ENCODE measurements around the gene ZNF841.
"Not testable (repeated sequence)": the region's sequence is repeated elsewhere in the genome, so short reads cannot be mapped to it uniquely, and the experiment has no call there.

The ZNF841 gene

DNA sequence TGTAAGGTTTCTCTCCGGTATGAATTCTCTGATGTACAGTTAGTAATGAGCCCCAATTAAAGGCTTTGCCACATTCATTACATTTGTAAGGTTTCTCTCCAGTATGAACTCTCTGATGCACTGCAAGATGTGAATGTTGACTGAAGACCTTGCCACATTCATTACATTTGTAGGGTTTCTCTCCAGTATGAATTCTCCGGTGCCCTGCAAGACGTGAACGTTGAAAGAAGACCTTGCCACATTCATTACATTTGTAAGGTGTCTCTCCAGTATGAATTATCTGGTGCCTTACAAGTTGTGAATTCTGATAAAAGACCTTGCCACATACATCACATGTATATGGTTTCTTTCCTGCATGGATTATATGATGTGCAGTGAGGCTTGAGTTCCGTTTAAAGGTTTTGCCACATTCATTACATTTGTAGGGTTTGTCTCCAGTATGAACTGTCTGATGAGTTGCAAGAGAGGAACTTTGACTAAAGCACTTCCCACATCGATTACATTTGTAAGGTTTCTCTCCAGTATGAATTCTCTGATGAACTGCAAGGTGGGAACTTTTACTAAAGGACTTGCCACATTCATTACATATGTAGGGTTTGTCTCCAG lies 29.2 kb downstream of the ZNF841 start:
- DNase-seq, result no peak

DNA sequence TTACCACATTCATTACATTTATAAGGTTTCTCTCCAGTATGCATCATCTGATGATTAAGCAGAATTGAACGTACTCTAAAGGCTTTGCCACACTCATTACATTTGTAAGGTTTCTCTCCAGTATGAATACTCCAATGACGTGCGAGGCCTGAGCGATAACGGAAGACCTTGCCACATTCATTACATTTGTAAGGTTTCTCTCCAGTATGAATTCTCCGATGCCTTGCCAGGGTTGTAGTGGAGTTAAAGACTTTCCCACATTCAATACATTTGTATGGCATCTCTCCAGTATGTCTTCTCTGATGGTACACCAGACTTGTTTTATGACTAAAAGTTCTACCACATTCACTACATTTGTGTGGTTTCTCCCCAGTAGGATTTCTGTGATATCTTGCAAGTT lies 30.2 kb downstream of the ZNF841 start:
- no peak for DNase-seq

DNA sequence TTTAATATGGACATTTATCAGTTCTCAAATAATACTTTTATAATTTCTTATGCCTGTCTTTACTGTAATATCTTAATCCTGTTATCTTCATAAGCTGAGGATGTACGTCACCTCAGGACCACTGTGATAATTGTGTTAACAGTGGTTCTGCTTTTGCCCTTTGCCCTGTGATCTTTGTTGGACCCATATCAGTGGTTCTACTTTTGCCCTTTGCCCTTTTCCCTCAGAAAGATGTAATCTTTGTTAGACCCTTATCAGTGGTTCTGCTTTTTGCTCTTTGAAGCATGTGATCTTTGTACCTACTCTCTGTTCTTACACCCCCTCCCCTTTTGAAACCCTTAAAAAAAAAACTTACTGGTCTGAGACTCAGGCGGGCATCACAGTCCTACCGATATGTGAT lies 39.1 kb downstream of the ZNF841 start:
- DNase-seq, result not testable (repeated sequence)

DNA sequence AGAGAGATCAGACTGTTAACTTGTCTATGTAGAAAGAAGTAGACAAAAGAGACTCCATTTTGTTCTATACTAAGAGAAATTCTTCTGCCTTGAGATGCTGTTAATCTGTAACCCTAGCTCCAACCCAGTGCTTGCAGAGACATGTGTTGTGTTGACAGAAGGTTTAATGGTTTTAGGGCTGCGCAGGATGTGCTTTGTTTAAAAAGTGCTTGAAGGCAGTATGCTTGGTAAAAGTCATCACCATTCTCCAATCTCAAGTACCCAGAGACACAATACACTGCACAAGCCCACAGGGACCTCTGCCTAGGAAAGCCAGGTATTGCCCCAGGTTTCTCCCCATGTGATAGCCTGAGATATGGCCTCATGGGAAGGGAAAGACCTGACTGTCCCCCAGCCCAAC lies 43.8 kb downstream of the ZNF841 start:
- not testable (repeated sequence) for DNase-seq

DNA sequence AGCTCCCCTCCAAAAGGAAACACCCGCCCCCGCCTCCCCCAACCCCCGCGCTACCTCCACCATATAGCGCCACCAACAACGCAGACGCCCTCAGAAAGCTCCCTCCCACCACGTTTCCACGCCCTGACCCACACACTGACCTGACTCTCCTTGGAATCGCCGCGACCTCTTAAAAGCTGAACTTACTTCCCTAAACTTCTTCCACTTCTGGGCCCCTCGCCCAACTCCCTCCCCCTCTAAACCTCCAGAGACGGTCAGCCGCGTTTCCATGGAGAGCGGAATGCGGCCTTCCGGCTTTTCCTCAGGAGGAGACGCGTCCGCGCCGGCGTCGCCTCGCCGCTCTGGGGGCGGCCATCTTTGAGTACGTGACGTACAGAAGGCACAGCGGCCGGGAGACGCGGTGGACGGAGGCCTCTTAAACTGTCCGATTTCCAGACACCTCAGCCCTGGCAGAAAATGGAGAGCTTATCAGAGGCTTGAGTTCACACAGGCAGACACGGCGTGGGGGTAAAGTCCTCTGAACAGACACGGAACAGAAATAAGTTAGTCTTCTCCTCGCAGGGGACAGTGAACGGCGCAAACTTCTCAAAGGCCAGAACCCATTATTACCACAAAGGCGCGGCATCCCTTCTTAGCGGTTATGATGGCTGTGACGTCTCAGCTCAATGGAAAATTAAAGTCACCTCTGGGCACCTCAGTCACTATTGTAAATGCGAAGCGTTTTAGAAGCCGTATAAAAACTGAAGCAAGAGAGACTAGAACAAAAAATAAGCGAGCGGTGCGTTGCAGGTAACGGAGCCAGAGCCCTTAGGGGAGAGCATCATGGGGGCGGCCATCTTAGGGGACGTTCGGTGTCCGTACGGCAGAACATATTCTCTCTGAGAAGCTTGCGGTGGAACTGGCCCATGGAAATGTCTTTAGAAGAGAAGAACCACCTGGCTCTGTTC lies 46.7 kb downstream of the ZNF841 start, which contains the start of gene ZNF432:
Gene ZNF432 (minus strand): TSS at position 284 of the 947 bp plus-strand sequence. CDS start 1,970 bp downstream, outside the sequence.
- DNase-seq, result peak; percentile 93 to 96

DNA sequence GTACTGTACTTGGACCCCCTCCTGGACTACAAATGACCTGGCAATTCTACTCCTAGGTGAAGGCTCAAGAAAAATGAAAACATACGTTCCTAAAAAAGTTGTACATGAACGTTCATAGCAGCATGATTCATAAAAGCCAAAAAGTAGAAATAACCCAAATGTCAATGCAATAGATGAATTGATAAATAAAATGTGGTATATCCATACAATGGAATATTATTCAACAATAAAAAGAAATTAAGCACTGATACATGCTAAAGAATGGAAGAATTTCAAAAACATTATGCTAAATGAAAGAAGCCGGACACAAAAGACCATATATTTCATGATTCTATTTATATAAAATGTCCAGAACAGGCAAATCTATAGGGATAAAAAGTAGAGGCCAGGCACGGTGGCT lies 56.4 kb downstream of the ZNF841 start:
- no peak for DNase-seq

DNA sequence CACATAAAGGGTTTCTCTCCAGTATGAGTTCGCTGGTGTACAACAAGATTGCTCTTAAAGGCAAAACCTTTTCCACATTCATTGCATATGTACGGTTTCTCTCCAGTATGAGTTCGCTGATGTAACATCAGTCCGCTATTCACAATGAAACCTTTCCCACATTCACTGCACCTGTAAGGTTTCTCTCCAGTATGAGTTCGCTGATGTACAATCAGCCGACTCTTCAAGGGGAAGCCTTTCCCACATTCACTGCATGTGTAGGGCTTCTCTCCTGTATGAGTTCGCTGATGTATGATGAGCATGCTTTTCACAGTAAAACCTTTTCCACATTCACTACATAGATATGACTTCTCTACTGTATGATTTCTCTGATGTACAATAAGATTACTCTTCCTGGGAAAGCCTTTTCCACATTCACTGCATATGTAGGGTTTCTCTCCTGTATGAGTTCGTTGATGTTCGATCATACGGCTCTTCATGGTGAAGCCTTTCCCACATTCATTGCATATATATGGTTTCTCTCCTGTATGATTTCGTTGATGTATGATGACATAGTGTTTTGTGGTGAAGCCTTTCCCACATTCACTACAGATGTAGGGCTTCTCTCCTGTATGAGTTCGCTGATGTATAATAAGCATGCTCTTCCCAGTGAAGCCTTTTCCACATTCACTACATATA lies 61.4 kb downstream of the ZNF841 start:
- no peak for DNase-seq

DNA sequence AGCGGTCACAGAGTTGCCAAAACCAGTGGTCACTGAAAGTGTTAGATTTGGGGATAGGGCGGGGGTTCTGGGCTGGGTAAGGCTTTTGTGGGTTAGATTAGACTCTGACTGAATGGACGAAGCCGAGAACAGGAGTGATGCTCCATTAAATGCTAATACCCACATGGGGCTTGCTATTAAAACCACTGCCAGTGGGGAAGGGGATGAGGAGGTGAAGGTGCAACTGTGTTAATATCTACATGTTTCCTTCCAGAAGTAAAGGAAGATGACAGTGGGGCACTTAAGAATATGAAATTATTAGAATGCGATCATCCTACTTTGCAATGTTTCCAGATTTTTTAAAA lies 66.8 kb downstream of the ZNF841 start:
- peak in 1 of 2 donors; percentile 5 for DNase-seq

DNA sequence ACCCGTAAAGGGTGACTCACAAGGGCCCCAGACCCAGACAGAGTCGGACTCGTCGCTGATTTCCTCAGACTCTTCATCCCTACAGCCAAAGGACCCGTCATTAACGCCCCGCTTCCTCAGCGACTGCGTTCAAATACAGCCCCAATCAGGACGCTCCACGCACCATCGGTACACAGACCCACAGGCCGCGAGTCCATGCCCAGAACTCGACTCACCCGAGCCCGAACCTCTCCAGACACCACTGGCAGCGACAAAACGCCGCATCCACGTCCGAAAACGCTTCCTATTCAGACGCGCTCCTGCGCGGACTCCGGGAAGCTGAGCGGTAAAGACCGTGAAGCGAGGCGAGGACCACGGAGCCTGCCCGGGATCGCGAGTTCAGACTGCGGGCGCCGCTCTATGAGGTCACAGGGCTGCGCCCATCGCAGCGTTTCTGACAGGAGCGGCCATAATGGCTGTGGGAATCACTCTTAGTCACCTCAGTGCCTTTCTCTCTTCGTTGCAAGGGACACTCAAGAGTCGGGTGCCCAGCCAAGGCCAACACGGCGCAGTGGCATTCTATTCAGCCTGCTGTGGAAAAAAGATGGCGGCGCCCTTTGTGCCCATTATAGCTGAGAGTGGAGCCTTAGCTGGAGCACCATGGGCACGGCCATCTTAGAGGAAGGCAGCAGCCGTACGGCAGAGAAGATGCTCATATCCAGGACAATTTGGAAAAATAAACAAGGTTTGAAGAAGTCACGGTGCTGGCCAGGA lies 67.4 kb downstream of the ZNF841 start, which contains the start of gene ZNF614:
Gene ZNF614 (minus strand): TSS at position 353 of the 753 bp plus-strand sequence. CDS start 2,634 bp downstream, outside the sequence.
- DNase-seq, result peak; percentile 80 to 92

DNA sequence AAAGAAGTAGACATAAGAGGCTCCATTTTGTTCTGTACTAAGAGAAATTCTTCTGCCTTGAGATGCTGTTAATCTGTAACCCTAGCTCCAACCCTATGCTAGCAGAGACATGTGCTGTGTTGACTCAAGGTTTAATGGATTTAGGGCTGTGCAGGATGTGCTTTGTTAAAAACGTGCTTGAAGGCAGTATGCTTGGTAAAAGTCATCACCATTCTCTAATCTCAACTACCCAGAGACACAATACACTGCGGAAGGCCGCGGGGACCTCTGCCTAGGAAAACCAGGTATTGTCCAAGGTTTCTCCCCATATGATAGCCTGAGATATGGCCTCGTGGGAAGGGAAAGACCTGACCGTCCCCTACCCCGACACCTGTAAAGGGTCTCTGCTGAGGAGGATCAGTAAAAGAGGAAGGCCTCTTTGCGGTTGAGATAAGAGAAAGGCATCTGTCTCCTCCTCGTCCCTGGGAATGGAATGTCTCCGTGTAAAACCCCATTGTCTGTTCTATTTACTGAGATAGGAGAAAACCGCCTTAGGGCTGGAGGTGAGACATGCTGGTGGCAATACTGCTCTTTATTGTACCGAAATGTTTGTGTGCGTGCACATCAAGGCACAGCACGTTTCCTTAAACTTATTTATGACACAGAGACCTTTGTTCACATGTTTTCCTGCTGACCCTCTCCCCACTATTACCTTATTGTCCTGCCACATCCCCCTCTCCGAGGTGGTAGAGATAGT lies 69.1 kb downstream of the ZNF841 start:
- not testable (repeated sequence) for DNase-seq

DNA sequence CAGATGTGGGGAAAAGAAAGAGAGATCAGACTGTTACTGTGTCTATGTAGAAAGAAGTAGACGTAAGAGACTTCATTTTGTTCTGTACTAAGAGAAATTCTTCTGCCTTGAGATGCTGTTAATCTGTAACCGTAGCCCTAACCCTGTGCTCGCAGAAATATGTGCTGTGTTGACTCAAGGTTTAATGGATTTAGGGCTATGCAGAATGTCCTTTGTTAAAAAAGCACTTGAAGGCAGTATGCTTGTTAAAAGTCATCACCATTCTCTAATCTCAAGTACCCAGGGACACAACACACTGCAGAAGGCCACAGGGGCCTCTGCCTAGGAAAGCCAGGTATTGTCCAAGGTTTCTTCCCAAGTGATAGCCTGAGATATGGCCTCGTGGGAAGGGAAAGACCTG lies 71.1 kb downstream of the ZNF841 start:
- not testable (repeated sequence) for DNase-seq

DNA sequence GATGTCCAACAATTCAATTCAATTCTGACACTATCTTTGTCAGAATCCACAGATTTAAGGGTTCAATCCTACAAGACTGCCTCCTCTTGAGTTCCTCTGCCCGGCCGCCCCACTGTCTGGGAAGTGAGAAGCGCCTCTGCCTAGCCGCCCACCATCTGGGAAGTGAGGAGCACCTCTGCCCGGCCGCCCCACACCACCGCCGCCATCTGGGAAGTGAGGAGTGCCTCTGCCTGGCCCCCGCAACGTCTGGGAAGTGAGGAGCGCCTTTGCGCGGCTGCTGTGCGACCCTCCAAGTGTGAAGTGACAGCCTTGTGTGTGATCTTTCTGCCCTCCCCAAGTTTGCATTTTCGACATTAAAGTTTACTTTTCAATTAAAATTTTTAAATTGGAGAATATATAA lies 73.4 kb downstream of the ZNF841 start:
- no peak for DNase-seq

DNA sequence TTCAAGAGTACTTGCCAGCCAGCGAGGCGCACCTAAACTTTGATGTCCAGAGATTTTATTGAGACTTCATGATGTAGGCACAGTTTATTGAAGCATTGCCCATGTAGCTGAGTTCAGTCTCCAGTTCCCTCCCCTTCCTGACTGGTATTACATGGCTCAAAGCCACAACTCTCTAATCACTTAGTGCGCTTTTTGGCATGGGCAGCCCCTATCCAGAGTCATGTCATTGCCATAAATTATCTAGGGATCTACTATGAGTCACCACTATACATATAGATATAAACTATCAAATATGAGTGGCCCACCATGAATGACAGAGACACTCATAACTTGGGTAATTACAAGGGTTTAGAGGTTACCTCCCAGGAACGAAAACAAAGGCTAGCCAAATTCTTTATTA lies 75.1 kb downstream of the ZNF841 start:
- DNase-seq, result no peak
